Lower leg skin (tissue), 4 donors: ENCODE results near the gene TDRD1. TPM values are rescaled to one million over a fixed set of nuclear protein-coding genes. Genes with fewer than 3 reads are reported as not detected.

Source experiments
- DNase-seq, 2 donors: peaks; one replicate each; pipeline ENCODE4 v3.0.0-alpha.2; 2019; ENCODE audit warnings: low spot score in 2 of 2
- H3K4me3 ChIP-seq: fragments of 200-600 bp; sonication (generic); 2 replicates; pipeline ENCODE4 v1.5.1; 2017; ENCODE audit warnings: mild to moderate bottlenecking, low read depth; ENCODE audit not compliant: poor library complexity, severe bottlenecking
- CTCF ChIP-seq, 3 donors: fragments of 450-650 bp; IDR thresholded peaks; one replicate each; pipeline ENCODE4 v1.5.1; 2016; ENCODE audit warnings: antibody characterized with exemption in 3 of 3, mild to moderate bottlenecking in 3 of 3, moderate library complexity in 2 of 3
- POLR2A ChIP-seq, 2 donors: fragments of 450-650 bp; IDR thresholded peaks; one replicate each; pipeline ENCODE4 v1.6.1; 2016 to 2017; ENCODE audit warnings: antibody characterized with exemption in 2 of 2, mild to moderate bottlenecking in 1 of 2, moderate library complexity in 1 of 2
- WGBS, 2 donors: methylation state at CpG; one replicate each; pipeline ENCODE4 v1.1.5; 2018; 5-methylcytosine and 5-hydroxymethylcytosine counted together
- intact Hi-C: fragments of 100-400 bp; cut with DNase I; formaldehyde crosslinking; loops from one replicate; pipeline ENCODE4 v1.15.0; 2023; ENCODE audit warnings: low total_unique reads
- total RNA-seq, 4 donors: library from RNA; depleted of rRNA; stranded (reverse); fragments of >200 nt; gene quantifications; one replicate each; pipeline ENCODE4 v1.1.0, GENCODE V29; 2016

Gene TDRD1
- total RNA-seq, 4 donors from 2014 or later: 0.10 to 0.34 (median 0.14) TPM

- intact Hi-C loops: no loop called here
- DNase-seq: peak in 1 of 2 donors; percentile 40
Measured at GRCh38 chr10:114259824-114260223, 80.7 kb downstream of the TDRD1 start.

GRCh38 chr10:114260366-114260765, 81.2 kb downstream of the TDRD1 start:
- TF ChIP-seq POLR2A (IDR thresholded peaks at IDR 0.05): no peak
- TF ChIP-seq CTCF (IDR thresholded peaks at IDR 0.05): no peak
- H3K4me3 ChIP-seq: no peak overlapping the region
- DNase-seq: no peak
- WGBS, 2 donors: 82 to 87% methylated on average over 5 of the region's 5 CpGs
- intact Hi-C loops: no loop called here

More at GRCh38 chr10:114259824-114260223, 80.7 kb downstream of the TDRD1 start:
- TF ChIP-seq POLR2A (IDR thresholded peaks at IDR 0.05): no peak
- no peak for TF ChIP-seq CTCF (IDR thresholded peaks at IDR 0.05)
- 39 to 61% methylated on average over 10 of the region's 10 CpGs for WGBS, 2 donors
- no peak overlapping the region for H3K4me3 ChIP-seq

GRCh38 chr10:114261076-114261475, 81.9 kb downstream of the TDRD1 start:
- H3K4me3 ChIP-seq: no peak overlapping the region
- TF ChIP-seq POLR2A (IDR thresholded peaks at IDR 0.05): no peak
- TF ChIP-seq CTCF (IDR thresholded peaks at IDR 0.05): no peak
- whole genome bisulfite sequencing, 2 donors: 56 to 63% methylated on average over 2 of the region's 2 CpGs
- DNase-seq: no peak
- intact Hi-C loops: no loop called here

GRCh38 chr10:114262496-114262895, 83.3 kb downstream of the TDRD1 start:
- 75 to 84% methylated on average over 4 of the region's 4 CpGs for WGBS, 2 donors
- no peak for TF ChIP-seq CTCF (IDR thresholded peaks at IDR 0.05)
- TF ChIP-seq POLR2A (IDR thresholded peaks at IDR 0.05): no peak
- DNase-seq: no peak
- intact Hi-C loops: no loop called here
- H3K4me3 ChIP-seq: no peak overlapping the region

GRCh38 chr10:114265392-114266053, 86.4 kb downstream of the TDRD1 start:
- DNase-seq: peak in 1 of 2 donors; percentile 71
- H3K4me3 ChIP-seq: no peak overlapping the region
- 15 to 28% methylated on average over 6 of the region's 6 CpGs for WGBS, 2 donors
- TF ChIP-seq POLR2A (IDR thresholded peaks at IDR 0.05) (no peak), CTCF (IDR thresholded peaks at IDR 0.05) (no peak)
- intact Hi-C loops: no loop called here

GRCh38 chr10:114266521-114266920, 87.4 kb downstream of the TDRD1 start:
- TF ChIP-seq POLR2A (IDR thresholded peaks at IDR 0.05) (no peak), CTCF (IDR thresholded peaks at IDR 0.05) (no peak)

More at GRCh38 chr10:114266521-114266920, 87.4 kb downstream of the TDRD1 start:
- DNase-seq: peak in 1 of 2 donors; percentile 61
- no peak overlapping the region for H3K4me3 ChIP-seq
- intact Hi-C loops: no loop called here
- 39% methylated on average over 5 of the region's 5 CpGs for WGBS, 2 donors
